Measurements from ENCODE around the gene FCER2.

- no peak for TF ChIP-seq CTCF (IDR thresholded peaks at IDR 0.05 in 8 of 11, conservative IDR thresholded peaks at IDR 0.05 in 3 of 11)
- no peak for TF ChIP-seq POLR2AphosphoS5 (IDR thresholded peaks at IDR 0.05)
- TF ChIP-seq POLR2A (IDR thresholded peaks at IDR 0.05) = no peak
Measured at GRCh38 chr19:7744871-7745650, 43.1 kb upstream of the FCER2 start.
